AG20443 (cell line): ENCODE measurements around the gene PTPN1.
A peak's percentile ranks its signal among the peaks of the same experiment; 100 is the strongest.

ENCODE experiments used
- DNase-seq: peaks from one replicate; pipeline ENCODE4 v3.0.0; 2012; ENCODE audit warnings: low spot score, mixed read lengths

The PTPN1 gene

DNA sequence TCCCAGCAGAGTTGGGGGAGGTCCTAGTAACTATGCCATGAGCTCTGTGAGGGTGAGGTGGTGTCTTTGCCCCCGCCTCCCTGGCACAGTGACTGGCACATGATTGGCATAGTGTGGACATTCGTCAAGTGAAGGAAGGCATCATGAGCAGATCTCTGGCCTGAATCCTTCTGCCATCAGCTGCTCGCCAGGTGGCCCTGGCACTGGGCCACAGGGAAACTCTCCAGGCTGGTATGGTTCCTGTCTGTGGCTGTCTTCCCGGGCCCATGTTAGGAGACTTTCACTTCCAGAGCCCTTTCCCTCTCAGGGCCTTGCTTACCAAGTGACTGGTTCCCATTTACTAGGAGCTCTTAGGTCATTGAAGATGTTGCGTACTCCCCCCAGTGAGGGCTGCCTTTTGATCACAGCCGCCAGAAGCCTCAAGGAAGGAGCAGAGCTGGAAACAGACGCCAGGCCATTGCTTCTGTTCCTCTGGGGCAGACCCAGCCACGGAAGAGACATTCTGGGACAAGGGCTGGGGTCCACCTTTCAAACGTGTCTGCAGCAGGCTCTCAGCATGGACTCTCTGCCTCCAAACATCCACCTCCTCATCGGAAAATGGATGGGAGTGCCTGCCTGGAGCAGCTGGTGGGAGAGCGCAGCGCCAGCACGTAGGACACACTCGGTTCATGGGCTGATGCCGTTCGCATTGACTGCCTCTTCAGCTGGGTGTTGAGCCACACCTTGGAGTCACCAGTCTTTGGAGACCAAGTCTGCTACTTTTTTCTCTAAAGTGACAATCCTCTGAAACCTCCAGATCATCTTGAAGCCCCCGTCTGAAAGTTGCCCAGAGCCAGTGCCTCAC lies 67.2 kb downstream of the PTPN1 start:
- DNase-seq: no peak

DNA sequence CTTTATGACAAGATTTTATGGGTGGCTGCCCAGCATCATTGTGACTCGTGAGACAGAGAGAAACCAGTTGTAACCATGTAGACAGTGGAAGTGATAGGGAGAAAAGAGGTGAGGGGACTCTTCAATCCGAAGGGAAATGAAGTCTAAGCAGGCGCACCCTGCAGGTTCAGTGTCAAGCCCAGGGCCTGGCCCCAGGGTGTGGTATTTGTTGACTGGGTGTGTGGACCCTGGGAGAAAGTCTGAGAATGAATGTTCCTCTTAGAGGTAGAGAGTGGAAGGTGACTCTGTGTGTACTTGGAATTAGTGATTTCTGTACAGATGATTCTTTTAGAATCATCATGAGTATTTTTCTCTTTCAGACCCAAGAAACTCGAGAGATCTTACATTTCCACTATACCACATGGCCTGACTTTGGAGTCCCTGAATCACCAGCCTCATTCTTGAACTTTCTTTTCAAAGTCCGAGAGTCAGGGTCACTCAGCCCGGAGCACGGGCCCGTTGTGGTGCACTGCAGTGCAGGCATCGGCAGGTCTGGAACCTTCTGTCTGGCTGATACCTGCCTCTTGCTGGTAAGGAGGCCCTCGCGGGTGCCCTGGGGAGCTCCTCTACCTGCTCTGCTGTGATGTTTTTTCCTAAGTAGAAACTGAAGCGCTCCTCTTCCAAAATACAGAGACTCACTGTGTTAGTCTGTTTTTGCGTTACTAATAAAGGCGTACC lies 68.0 kb downstream of the PTPN1 start:
- no peak for DNase-seq

DNA sequence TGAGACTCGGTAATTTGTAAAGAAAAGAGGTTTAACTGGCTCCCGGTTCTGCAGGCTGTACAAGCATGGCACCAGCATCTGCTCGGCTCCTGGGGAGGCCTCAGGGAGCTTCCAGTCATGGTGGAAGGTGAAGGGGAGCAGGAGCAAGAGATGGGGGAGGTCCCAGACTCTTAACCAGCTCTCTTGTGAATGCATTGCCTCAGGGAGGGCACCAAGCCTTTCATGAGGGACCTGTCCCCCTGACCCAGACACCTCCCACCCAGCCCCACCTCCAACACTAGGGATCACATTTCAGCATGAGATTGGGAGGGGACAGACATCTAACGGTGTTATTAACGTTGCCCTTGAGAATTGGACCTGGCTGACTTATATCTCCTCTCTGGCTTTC lies 68.6 kb downstream of the PTPN1 start:
- DNase-seq: no peak

DNA sequence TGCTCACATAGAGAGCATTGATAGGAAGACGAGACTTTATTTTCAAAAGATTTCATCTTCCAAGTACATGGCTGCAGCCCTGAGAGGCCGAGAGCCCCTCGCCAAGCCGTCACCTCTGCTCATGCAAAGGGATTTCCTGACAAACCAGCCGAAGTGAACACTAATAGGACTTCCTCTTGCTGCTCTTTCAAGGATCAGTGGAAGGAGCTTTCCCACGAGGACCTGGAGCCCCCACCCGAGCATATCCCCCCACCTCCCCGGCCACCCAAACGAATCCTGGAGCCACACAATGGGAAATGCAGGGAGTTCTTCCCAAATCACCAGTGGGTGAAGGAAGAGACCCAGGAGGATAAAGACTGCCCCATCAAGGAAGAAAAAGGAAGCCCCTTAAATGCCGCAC lies 69.3 kb downstream of the PTPN1 start:
- DNase-seq: no peak

DNA sequence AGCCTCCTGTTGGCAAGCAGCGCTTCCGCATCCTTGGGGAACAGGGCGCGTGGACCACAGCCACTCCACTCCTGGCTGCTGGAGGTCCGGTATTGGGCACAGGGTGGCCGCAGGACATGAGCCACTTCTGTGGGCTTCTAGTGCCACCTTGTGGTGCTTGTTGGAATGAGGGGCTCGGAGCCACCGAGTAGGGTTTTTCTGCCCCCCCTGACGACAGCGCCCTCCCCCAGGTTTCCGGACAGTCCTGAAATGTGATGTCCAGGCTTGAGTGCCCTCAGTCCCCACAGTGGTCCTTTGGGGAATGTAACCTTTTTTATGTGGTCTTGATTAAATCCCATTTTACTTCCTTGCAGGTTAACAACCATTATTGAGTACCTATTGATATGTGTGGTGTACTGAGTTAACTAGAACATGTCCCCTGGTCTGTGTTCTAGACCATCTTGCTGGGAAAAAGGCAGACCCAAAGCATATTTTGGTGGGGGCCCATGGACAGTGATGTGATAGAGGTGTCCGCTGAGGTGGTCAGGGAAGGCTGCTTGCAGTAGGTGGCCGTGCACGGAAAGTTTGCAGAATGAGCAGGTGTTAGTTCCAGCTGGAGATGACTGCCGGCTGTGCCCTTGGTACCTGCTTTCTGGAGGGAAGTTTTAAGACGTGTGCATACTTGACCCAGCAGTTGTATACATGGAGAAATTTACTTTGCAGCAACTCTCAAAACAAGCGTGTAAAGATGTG lies 70.0 kb downstream of the PTPN1 start:
- DNase-seq: peak; percentile 87

DNA sequence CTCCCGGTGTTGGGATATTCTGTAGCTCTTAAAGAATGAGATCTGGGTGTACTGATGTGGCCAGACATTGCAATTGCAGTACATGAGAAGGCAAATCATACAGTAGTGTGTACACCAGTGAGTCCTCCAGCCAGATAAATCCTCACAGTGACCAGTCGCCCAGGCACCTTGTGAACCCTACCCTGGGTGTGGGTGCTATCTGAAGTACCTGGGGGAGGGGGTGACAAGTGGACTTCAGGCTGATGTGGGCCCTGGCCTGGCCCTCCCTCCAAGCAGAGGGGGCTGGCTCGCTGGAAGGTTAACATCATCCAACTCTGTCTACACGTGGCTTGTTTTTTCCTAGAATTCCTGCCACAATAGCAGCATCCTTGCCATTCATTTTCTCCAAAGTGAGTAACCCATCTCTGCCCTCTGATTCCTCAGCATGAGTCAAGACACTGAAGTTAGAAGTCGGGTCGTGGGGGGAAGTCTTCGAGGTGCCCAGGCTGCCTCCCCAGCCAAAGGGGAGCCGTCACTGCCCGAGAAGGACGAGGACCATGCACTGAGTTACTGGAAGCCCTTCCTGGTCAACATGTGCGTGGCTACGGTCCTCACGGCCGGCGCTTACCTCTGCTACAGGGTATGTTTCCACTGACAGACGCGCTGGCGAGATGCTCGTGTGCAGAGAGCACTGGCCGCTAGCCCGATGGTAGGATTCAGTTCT lies 70.8 kb downstream of the PTPN1 start:
- DNase-seq: no peak

DNA sequence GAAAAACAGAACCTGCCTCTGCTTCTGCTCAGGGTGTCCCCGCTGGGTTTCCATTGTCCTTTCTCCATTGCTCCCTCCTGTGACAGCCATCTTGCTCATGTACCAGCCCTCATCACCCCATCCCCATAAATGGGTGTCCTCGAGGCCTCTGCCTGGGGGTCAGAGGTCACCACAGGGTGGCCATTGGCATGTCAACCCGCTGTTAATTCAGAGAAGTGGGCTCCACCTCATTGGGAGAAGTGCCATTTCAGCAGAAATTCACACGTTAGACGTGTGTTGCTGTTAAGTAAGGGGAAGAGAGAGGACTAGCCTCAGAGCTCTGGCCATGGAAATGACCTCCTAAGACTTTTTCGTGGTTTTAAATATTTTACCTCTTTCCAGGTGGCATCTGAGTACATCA lies 71.9 kb downstream of the PTPN1 start:
- DNase-seq: no peak

DNA sequence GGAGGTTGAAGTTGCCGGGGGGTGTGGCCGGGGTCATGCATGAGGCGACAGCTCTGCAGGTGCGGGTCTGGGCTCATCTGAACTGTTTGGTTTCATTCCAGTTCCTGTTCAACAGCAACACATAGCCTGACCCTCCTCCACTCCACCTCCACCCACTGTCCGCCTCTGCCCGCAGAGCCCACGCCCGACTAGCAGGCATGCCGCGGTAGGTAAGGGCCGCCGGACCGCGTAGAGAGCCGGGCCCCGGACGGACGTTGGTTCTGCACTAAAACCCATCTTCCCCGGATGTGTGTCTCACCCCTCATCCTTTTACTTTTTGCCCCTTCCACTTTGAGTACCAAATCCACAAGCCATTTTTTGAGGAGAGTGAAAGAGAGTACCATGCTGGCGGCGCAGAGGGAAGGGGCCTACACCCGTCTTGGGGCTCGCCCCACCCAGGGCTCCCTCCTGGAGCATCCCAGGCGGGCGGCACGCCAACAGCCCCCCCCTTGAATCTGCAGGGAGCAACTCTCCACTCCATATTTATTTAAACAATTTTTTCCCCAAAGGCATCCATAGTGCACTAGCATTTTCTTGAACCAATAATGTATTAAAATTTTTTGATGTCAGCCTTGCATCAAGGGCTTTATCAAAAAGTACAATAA lies 72.5 kb downstream of the PTPN1 start:
- DNase-seq: no peak

DNA sequence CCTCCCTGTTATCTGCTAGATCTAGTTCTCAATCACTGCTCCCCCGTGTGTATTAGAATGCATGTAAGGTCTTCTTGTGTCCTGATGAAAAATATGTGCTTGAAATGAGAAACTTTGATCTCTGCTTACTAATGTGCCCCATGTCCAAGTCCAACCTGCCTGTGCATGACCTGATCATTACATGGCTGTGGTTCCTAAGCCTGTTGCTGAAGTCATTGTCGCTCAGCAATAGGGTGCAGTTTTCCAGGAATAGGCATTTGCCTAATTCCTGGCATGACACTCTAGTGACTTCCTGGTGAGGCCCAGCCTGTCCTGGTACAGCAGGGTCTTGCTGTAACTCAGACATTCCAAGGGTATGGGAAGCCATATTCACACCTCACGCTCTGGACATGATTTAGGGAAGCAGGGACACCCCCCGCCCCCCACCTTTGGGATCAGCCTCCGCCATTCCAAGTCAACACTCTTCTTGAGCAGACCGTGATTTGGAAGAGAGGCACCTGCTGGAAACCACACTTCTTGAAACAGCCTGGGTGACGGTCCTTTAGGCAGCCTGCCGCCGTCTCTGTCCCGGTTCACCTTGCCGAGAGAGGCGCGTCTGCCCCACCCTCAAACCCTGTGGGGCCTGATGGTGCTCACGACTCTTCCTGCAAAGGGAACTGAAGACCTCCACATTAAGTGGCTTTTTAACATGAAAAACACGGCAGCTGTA lies 73.4 kb downstream of the PTPN1 start:
- no peak for DNase-seq

DNA sequence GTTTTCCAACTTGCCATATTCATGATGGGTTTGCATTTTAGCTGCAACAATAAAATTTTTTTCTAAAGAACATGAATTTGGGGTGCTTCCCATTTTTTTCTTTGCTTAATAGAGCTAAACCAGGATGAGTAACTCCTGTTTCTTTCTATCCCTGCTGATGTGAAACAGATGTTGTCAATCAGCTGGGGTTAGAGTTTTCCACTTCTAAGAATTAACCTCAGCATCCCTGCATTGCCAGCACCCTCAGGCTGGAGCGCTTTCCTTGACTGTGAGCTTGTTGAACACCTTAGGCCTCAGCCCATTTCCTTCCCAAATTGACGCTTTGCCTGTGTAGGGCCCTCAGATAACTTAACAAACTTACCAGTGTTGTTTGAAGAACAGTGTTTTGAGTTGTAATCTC lies 74.5 kb downstream of the PTPN1 start:
- no peak for DNase-seq

DNA sequence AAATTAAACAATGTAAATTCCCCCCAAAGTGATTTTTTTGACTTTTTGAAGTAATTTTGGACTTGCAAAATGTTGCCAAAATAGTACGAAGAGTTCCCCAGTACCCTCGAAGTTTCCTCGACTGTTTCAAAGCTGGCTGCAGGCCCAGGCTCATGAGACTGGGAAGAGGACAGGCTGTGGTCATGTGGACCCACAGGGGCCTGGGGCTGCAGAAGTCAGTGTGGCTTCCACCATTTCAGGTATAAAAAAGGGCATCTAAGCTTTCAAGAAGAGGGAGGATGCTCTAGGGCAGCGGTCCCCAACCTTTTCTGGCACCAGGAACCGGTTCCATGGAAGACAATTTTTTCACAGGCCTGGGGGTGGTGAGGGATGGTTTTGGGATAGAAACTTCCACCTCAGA lies 75.0 kb downstream of the PTPN1 start:
- no peak for DNase-seq

DNA sequence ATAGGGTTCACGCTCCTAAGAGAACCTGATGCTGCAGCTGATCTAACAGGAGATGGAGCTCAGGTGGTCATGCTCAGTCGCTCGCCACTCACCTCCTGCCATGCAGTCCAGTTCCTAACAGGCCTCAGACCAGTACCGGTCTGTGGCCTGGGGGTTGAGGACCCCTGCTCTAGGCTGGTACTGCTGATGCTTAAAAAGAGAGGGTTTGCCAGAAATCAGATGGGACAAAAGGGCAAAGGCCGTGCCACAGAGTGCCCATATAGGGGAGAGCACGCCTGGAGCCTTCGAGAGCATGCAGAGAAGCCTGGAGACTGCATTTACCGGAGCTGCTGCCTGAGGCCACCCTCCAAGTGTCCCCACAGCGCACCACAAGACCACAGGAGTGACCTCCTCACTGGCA lies 75.5 kb downstream of the PTPN1 start:
- DNase-seq: no peak

DNA sequence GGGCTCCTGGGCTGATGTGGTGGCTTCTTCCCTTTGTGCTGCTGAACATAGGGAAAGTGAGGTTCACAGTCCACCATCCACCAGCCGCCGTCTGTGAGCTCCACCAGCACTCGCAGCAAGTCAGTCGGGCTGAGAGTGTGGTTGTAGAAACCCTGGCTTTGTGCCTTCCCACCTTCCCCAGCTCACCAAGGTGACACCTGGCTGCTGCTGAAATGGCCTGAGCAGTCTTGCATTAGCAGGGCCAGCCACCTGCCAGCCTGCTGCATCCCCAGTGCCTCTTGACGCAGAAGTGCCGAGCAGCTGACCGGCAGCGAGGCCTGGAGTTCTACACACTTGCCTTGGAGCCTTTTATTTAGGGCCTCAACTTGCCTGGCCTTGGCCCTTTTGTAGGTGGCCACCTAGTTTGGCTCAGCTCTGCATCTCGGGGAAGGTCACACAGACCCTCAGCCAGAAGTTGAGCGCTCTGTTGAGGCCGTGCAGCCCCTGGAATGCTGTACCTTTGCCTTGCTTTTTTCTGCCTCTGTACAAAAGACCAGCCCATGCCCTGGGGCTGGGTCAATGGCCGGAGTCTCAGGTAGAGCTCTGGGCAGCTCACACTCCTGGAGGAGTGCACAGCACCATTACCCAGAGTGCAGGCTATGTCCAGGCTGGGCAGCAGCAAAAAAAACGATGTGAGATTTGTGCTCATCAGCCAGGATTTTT lies 76.5 kb downstream of the PTPN1 start:
- DNase-seq: no peak

DNA sequence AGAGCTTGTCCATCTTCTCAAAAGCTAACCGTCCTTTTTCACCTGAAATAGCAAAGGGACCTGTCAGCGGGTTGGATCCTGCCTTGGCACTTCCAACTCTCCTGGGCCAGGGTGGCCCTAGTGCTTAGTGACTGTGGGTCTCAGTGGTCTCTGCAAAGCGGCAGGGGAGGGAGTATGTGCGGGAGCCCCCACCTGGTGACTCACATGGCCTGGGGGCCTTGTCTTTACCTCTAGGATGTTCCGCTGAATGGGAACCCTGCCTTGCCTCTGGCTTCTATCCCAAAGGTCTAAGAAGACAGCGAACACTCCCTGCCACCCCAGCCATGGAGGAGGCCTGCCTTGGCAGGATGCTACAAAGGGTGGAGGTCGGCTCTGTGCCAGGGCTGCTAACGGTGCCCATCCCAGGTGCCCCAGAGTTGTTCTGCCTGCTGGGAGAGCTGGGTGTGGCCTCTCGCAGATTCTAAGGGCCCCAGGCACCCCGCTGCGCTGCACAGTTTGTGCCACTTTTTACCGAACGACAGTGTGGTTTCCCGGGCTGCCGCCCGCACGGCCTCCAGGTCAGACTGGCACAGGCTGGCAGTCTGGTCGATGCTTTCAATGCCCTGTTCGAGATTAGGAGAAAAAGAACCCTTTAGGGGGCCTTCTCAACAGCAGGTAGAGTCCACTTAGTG lies 77.2 kb downstream of the PTPN1 start:
- DNase-seq: no peak

DNA sequence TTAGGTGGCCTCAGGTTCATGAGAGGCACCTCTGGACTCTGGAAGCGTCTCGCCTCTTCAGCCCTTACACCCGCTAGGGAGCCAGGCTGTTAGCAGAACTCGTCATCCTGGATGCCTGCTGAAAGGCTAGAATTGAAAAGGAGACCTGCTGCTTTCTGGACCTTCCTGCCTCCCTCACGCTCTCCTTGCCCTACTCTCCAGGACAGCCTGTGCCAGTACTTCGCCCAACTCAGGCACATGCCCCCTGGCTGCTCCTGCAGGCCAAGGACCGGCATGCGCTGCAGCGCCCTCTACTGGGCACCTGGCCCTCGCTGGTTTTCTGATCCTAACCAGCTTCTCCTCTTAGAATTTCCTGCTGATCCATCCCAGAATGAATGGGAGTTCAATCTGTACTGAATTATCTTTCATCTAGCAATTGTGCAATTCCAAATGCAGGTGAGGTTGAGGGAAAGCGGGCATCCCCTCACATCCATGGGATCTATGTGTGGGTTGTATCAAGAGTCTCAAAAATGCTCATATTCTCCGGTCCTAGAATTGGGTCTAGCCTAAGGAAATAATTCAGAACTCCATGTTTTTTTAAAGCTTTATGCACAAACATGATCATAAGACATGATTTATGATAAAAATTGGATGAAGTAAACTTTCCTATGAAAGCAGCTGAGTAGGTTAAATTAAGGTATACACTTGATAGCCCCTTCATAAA lies 78.0 kb downstream of the PTPN1 start:
- peak; percentile 89 for DNase-seq

DNA sequence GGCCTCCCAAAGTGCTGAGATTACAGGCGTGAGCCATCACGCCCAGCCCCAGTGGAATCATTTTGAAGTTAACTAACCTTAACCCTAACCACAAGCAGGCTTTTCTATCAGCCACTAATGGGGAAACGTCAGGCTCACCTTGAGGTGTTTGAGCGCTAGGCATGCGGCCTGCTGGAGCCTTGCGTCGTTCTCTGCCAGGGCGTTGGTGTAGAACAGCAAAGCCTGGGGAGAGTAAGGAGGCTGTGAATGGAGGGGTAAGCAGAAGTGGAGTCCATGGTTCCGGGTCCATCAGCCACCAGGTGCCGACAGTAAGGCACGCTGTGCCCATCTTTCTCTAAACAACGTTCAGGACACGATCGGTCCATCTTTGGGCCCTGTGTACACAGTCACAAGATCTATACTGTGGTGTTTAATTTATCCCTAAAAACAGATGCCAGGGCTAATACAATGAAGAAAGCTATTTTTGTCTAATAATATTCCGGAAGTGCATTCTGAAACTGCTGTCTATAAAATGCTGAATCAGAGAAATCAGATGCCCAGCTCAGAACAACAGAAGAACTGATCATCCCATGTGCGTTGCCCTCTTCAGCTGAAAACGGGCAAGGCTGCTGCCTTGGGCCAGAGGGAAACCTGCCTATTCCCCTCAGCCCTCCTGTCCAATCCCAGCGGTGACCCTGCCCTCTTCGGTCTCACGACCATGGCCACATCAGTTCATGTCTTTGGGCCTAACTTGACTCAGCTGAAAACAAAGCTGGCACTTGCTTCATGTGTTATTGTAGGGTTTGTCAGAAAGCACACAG lies 79.6 kb downstream of the PTPN1 start:
- DNase-seq: no peak

DNA sequence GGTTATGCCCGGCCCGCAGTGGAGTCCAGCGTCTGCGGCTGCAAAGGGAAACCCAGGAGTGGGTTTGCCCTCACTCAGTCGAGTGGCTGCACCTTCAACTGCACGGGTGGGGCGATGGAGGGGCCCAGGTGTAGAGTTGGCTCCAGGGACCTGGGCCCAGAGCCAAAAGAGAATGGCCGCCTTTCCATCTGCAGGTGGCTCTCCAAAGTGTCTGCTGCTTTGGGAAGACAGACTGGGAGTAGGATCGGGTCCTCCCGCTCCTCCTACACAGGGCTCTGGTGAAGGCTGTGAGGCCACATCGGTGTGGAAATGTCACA lies 80.1 kb downstream of the PTPN1 start:
- DNase-seq: no peak

DNA sequence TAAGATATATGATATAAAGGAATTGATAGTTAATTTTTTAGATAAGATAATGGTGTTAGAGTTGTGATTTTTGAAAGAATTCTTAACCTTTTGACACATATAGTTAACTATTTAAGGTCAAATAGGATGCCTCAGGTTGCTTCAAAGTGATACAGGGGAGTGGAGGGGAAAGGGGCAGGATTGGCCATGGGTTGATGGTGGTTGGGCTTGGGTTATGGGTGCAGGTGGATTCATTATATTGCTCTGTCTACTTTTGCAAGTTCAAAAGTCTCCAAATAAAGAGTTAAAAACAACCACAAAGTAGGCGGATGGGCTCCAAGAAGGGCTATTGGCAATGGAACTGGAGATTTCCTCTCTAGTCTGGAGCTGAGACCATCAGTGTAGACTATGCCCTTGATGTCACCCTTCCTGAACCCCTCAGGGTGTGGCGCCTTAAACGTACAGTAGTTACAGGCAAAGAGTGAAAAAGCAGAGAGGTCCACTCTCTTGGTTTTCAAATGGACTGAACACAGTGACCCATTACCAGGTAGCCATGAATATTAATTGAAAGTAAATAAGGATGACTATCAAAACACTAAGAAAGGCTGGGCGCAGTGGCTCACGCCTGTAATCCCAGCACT lies 81.2 kb downstream of the PTPN1 start:
- no peak for DNase-seq
